ENCODE data around the gene TBC1D2B.
"Not testable (repeated sequence)": the region's sequence is repeated elsewhere in the genome, so short reads cannot be mapped to it uniquely, and the experiment has no call there.

Gene TBC1D2B

GRCh38 chr15:77978759-77979145 lies 98.8 kb downstream of the TBC1D2B start:
- H3K4me3 ChIP-seq (ENCODE audit: low read depth, low read length) = not testable (repeated sequence)

DNA sequence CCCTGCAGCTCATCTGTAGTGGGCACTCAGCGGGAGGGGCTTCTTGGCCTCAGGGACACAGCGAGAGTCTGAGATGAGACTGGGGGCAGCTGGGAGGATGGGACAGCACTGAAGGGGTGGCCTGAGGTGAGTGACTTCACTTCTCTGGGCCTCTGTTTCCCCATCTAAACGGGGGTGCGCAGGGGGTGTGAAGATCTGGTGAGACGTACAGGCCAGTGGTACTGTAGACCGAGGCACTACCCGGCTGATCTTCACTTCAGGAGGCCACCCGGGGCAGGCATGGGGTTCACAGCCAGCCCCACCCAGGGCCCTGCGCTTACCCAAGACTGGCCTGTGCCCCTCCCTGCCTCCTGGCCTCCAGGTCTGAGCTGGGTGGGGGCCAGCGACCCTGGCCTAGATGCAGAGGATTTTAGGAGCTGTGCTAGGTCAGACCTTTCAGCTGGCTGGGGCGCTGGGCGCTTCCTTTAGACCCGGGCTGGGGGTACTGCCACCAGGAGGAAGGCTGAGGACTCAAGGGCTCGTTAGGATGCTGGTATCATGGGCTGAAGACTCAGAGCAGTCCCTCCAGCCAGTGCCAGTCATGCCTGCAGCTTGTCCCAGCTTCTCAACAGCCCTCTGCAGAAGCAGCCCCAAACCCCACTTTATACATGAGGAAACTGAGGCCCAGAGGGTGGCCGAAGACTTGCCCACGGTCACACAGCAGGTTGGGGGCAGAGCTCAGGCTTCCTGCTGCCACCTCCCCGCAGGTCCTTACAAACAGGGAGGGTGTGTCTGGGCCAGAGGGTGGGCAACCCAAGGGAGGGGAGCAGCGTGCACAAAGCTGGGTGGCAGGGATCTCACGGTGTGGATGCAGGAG lies 99.4 kb downstream of the TBC1D2B start:
- not testable (repeated sequence) for H3K4me3 ChIP-seq (ENCODE audit: low read depth, low read length)

- not testable (repeated sequence) for H3K4me3 ChIP-seq (ENCODE audit: low read depth, low read length)
These were observed 100.6 kb downstream of the TBC1D2B start for GRCh38 chr15:77976760-77977525.

DNA sequence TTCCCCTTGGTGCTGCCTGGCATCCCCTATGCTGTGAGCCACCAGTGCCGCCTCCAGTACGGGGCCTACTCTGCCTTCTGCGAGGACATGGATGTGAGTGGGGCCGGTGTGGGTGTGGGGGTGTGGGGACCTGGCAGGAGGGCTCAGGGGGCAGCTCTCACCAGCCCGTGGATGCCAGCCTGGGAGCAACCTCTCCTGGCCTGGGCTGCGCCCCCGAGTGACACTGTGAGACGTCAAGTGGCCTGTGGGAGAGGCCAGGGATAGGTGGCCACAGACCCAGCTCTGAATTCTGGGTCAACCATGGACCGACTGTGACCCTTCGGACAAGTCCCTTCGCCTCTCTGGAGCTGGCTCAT lies 101.4 kb downstream of the TBC1D2B start:
- H3K4me3 ChIP-seq (ENCODE audit: low read depth, low read length) = not testable (repeated sequence)

- H3K4me3 ChIP-seq (ENCODE audit: low read depth, low read length) = no peak overlapping the region
These were observed 102.0 kb downstream of the TBC1D2B start for GRCh38 chr15:77975332-77976094.

DNA sequence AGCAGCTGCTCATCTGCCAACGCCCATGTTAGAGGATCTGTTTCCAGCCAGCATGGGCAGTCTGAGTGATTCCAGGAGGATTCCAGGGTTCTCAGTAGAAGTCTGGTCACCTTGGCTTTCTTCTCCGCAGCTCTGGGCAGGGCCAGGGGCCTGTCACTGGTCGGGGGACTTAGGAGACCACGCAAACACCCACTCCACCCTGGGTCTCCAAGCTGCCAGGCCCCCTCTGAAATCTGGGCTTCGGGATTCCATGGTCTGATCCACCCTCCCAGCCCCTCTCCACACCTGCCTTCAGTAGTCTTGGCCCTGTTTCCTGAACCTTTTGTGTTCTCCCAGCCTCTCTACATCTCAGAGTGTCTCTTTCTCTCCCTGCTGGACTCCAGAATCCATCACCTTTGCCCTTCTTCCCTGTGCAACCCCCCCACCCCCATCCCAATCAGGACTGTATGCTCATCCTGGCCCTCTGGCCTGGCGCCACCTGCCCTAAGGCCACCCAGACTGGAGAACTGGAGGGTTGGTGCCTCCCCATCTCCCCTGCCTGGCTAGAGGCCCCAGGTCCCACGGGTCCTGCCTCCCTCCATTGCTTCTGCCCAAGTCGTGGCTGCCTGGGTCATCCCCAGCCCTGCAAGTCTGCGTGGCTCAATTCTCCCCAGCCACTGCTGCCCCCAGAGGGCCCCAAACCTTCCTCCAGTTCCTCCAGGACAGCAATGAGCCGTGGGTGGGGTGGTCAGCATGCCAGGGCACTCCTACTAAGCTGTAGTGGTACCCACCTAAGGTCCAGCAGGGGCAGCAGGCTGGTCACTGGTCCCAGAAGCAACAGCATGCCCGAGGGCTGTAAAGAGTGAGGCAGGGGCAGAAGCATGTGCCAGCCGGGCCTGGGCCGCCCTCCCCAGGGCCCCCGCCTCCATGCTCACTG lies 102.8 kb downstream of the TBC1D2B start:
- H3K4me3 ChIP-seq (ENCODE audit: low read depth, low read length) = no peak overlapping the region

DNA sequence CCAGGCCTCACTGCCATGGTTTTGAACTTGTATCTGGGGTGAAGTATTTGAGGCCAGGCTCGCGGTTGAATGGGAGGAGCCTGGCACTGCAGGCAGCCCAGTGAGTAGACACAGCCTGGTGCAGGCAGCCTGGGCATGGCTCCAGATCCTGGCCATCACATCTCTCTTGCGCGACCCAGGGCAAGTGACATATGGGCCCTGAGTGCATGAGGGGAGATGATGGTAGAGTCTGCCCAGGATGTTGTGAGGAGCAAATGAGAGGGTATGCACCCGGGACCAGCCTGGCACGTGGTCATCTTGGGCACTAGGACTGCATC lies 103.5 kb downstream of the TBC1D2B start:
- H3K4me3 ChIP-seq (ENCODE audit: low read depth, low read length) = no peak overlapping the region

DNA sequence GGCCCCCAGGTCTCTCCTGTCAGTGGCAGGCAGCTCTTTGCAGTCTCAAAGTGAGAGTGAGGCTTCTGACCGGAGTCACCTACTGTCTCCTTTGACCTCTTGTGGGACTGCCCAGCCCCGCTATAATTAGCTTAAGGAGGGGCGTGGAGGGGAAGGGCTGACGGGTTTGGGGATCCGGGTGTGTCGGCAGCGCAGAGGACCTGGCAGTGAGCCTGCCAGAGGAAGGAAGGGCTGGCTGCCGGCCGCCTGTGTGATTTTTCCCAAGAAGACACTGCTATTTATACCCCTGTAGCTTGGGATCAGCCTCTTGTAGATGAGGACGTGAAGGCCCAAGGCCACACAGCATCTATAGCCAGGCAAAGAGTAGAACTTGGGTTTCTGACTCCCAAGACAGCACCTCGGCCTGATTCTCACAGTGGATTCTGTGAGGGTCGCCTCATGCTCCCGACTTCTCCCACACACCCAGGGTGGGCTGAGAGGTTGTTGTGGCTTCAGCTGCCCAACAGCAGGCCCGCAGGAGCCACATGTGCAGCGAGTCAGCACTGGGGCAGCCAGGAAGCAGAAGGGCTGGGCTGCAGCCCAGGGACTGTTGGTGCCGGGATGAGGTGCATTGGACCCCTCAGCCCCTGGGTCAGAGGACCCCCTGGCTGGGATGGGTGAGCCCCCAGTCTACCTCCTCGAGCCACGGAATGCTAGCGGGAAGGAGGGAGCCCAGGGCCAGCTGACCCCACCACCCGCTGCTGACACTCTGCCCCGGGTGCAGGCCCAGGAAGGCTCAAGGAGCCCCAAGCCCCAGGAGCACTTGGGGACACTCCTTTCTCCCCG lies 104.0 kb downstream of the TBC1D2B start:
- not testable (repeated sequence) for H3K4me3 ChIP-seq (ENCODE audit: low read depth, low read length)

DNA sequence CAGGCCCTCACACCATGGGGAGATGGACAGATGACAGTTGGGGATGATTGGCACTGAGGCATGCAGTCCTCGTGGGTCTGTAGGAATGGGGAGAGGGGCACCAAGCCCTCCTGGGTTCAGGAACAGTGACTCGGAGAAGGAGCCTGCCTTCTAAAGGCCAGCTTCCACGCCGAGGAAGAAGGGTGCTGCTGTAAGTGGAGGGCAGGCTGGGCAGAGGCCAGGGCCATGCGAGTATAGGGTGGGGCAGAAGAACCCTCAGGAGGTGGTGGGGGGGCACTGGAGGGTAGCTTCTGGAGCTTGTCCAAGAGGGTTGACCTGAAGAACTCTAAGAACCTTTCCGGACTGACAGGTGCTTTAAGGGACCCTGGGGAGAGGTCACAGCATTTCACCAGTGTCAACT lies 104.8 kb downstream of the TBC1D2B start:
- H3K4me3 ChIP-seq (ENCODE audit: low read depth, low read length) = not testable (repeated sequence)

GRCh38 chr15:77971875-77972274 lies 105.6 kb downstream of the TBC1D2B start:
- not testable (repeated sequence) for H3K4me3 ChIP-seq (ENCODE audit: low read depth, low read length)

DNA sequence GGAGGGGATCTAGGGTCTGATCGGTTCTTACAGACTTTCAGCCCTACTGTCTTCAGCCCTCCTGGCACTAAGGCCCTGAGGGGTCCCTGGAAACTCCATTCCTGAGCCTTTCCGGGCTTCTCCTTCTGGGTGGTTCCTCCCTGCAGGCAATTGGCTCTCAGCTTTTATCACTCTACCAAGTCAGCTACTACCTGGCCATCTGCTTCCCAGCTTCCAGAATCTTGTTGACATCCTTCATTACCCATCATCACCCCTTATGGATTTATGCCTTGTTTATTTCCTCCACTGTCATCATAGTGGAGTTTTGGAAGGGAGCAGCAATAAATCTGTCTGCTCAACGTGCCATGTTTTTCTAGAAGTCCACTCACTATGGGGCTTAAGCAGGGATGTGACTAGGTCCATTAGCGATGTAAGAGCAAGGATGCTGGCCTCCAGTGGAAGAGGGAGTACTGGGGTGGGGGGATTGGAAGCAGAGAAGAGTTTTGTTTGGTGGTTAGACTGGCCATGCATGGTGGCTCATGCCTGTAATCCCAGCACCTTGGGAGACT lies 106.6 kb downstream of the TBC1D2B start:
- H3K4me3 ChIP-seq (ENCODE audit: low read depth, low read length) = not testable (repeated sequence)

- no peak overlapping the region for H3K4me3 ChIP-seq (ENCODE audit: low read depth, low read length)
These were observed 108.5 kb downstream of the TBC1D2B start for GRCh38 chr15:77969055-77969454.

- no peak overlapping the region for H3K4me3 ChIP-seq (ENCODE audit: low read depth, low read length)
These were observed 109.7 kb downstream of the TBC1D2B start for GRCh38 chr15:77967798-77968197.

DNA sequence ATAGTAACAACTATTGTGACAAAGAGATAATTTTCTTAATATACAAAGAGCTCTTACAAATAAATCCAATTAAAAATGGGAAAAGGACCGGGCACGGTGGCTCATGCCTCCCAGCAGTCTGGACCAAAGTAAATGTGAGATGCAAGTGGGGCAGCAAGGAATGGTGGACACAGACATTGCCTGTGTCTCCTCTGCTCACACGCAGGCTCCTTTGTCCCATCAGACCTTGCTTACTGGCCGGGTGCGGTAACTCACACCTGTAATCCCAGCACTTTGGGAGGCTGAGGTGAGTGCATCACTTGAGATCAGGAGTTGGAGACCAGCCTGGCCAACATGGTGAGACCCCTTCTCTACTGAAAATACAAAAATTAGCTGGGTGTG lies 110.3 kb downstream of the TBC1D2B start:
- H3K4me3 ChIP-seq (ENCODE audit: low read depth, low read length) = not testable (repeated sequence)

GRCh38 chr15:77966540-77967234 lies 110.8 kb downstream of the TBC1D2B start:
- H3K4me3 ChIP-seq (ENCODE audit: low read depth, low read length) = no peak overlapping the region

DNA sequence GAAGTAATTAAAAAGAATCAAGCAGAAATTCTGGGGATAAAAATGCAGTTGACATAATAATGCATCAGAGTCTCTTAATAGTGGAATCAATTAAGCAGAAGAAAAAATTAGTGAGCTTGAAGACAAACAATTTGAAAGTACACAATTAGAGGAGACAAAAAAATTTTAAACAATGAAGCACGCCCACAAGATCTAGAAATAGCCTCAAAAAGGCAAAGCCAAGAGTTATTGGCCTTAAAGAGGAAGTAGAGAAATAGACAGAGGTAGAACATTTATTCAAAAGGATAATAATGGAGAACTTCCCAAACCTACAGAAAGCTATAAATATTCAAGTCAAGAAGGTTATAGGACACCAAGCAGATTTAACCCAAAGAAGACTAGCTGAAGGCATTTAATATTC lies 113.3 kb downstream of the TBC1D2B start:
- no peak overlapping the region for H3K4me3 ChIP-seq (ENCODE audit: low read depth, low read length)

- H3K4me3 ChIP-seq (ENCODE audit: low read depth, low read length) = no peak overlapping the region
These were observed 118.1 kb downstream of the TBC1D2B start for GRCh38 chr15:77959432-77959879.

DNA sequence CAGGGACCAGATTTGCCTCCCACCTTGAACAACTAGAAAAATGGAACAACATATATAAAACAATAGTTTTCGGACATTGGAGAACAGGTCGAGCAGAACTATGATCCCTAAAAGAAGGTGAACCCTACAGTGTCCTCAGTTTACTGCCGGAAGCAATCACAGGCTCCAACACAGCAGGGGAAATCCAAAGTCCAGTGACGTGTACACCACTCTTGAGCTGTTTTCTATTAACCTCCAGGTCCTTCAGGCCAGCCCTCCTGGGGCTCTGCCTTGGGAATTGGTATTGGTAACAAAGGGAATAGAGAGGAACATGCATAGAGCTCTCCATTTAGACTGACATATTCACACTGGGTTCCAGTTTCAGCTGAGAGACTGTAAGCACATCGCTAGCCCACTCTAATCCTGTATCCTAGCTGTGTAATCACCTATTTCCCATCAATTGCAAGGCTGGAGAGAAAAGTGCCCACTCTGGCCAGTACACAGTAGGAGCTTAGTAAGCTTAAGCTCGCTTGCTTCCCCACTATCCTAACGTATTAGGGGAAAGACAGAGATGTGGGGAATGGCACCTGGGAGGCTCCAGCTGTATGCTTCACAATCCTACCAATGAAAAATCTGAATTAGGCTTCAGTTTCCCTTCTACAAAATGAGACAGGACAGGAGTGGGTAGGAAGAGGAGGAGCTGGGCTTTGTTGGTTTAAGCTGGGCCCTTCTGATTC lies 118.6 kb downstream of the TBC1D2B start:
- not testable (repeated sequence) for H3K4me3 ChIP-seq (ENCODE audit: low read depth, low read length)
